H1 (cell line): Measurements from ENCODE around the gene KEL.

Source experiments
- BRCA1 ChIP-seq: IDR thresholded peaks from 2 replicates; pipeline ENCODE4 v1.6.1; 2012; ENCODE audit warnings: low read depth, low read length, improper control_type of control experiment
- CTCF ChIP-seq, 3 experiments: IDR thresholded peaks; 1 replicate in 2 of 3; 2 replicates in 1 of 3; pipeline versions ENCODE4 v1.5.1 to v1.6.1; 2011; ENCODE audit warnings: low read length in 3 of 3, mild to moderate bottlenecking in 3 of 3, inconsistent platforms in 2 of 3, low read depth in 1 of 3, moderate library complexity in 1 of 3; ENCODE audit not compliant: insufficient read depth in 1 of 3; ENCODE audit errors: control extremely low read depth in 1 of 3
- EP300 ChIP-seq, 2 experiments: IDR thresholded peaks; 1 replicate in 1 of 2; 2 replicates in 1 of 2; pipeline ENCODE4 v1.6.1; 2011 to 2012; ENCODE audit warnings: low read depth in 2 of 2, low read length in 2 of 2, mild to moderate bottlenecking in 2 of 2, borderline replicate concordance in 1 of 2, inconsistent platforms in 1 of 2, moderate library complexity in 1 of 2
- FOSL1 ChIP-seq: IDR thresholded peaks from 2 replicates; pipeline ENCODE4 v1.6.1; 2011; ENCODE audit warnings: mild to moderate bottlenecking, low read depth, low read length, moderate library complexity; ENCODE audit not compliant: insufficient read depth
- GABPA ChIP-seq: IDR thresholded peaks from 2 replicates; pipeline ENCODE4 v1.6.1; 2011; ENCODE audit warnings: mild to moderate bottlenecking, low read length, moderate library complexity, borderline replicate concordance; ENCODE audit not compliant: insufficient read depth
- JUND ChIP-seq: IDR thresholded peaks from 2 replicates; pipeline ENCODE4 v1.6.1; 2011; ENCODE audit warnings: mild to moderate bottlenecking, improper control_type of control experiment, low read length
- MAFK ChIP-seq: IDR thresholded peaks from 2 replicates; pipeline ENCODE4 v1.6.1; 2012; ENCODE audit warnings: low read depth, mild to moderate bottlenecking, improper control_type of control experiment, low read length
- PHF8 ChIP-seq: fragments of 200-600 bp; sonication (generic); conservative IDR thresholded peaks from 2 replicates; pipeline ENCODE4 v1.7.1; 2012; ENCODE audit warnings: low read depth, mild to moderate bottlenecking, inconsistent platforms, low read length, moderate library complexity
- POLR2AphosphoS5 ChIP-seq: IDR thresholded peaks from 2 replicates; pipeline ENCODE4 v1.6.1; 2011; ENCODE audit warnings: low read depth, low read length
- TEAD4 ChIP-seq: IDR thresholded peaks from 2 replicates; pipeline ENCODE4 v1.6.1; 2012; ENCODE audit warnings: low read depth, low read length, inconsistent platforms, mixed read lengths

DNA sequence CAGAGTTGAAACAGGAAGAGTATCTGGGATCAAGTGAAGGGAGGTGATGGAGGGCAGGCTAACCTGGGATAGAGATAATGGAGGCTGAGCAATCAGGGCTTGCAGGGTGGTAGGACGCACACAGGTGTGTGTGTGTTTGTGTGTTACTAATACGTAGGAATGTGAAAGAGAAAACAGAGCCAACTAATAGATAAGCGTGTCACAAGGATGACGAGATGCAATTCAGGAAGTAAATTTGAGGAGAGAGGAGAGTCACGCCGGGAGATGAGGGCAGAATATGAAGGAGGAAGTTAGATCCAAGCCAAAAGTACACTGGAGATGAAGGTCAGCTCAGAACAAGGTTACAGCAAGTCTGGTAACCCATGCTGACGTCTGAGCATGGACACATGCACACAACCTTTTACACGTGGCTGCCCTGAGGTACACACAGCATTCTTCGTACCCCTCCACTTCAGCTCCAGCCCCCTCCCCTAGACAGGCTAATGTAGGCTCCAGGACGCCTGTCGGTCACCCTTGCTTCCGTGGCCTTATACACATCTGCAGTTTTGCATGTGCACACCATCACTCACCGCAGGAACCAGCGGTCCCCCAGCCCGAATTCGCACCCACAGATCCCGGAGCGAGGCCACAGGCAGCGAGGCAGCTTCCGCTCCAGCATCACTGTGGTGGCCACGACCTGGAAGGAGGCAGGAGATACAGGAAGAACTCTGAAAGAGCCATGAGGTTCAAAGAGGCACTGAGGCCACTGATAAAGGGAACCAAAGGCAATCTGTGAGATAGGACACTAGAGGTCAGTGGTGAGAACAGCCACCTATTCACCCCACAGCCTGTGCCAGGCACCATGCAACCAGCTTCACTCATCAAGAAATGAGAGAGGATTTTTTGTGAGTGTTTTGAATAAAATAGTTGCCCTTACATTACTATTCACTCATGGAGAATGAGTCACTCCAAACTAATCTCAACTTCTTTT, 53.0 kb downstream of the KEL start:
- TF ChIP-seq BRCA1 (no peak), MAFK (no peak), PHF8 (no peak), JUND (no peak), POLR2AphosphoS5 (no peak), CTCF (IDR thresholded peaks at IDR 0.05; ENCODE audit: control extremely low read depth in 1 of 3, insufficient read depth in 1 of 3, low read depth in 1 of 3, low read length in 3 of 3) (peak; percentile 41 to 72 (median 53)), GABPA (no peak), TEAD4 (no peak), EP300 (IDR thresholded peaks at IDR 0.05; ENCODE audit: borderline replicate concordance in 1 of 2, low read depth in 2 of 2, low read length in 2 of 2) (no peak), FOSL1 (no peak)
